Chondrocyte (in vitro differentiated cells): ENCODE results near the gene GJC1. TPM values are rescaled to one million over a fixed set of nuclear protein-coding genes. Genes with fewer than 3 reads are reported as not detected.
A peak's percentile ranks its signal among the peaks of the same experiment; 100 is the strongest.

ENCODE experiments used
- DNase-seq: peaks from one replicate; pipeline ENCODE4 v3.0.0; 2021; ENCODE audit warnings: mixed read lengths, low spot score
- H3K27ac Mint-ChIP-seq: one replicate; pipeline ENCODE4 v1.8.0; 2021; ENCODE audit warnings: mild to moderate bottlenecking, moderate library complexity, mixed read lengths; ENCODE audit not compliant: unreplicated experiment
- H3K27me3 Mint-ChIP-seq: 2 replicates; pipeline ENCODE4 v1.8.0; 2021; ENCODE audit warnings: low read depth, mixed read lengths
- H3K36me3 Mint-ChIP-seq: 2 replicates; pipeline ENCODE4 v1.8.0; 2021; ENCODE audit warnings: low read depth, mixed read lengths
- H3K4me1 Mint-ChIP-seq: 2 replicates; pipeline ENCODE4 v1.8.0; 2021; ENCODE audit warnings: low read depth, mild to moderate bottlenecking, mixed read lengths
- H3K4me3 Mint-ChIP-seq: one replicate; pipeline ENCODE4 v1.8.0; 2021; ENCODE audit warnings: mild to moderate bottlenecking, moderate library complexity, mixed read lengths; ENCODE audit not compliant: unreplicated experiment
- H3K9me3 Mint-ChIP-seq: 2 replicates; pipeline ENCODE4 v1.8.0; 2021; ENCODE audit warnings: low read depth, mixed read lengths
- CTCF ChIP-seq: fragments of 200-600 bp; sonication (generic); IDR thresholded peaks from 2 replicates; pipeline ENCODE4 v1.5.0; 2021; ENCODE audit warnings: antibody characterized with exemption, mild to moderate bottlenecking, moderate library complexity
- long read RNA-seq: library from polyadenylated mRNA; stranded (forward); transcript quantifications from one replicate; pipeline ENCODE4 v2.0.0, GENCODE V29; 2021
- total RNA-seq: library from RNA; stranded (reverse); gene quantifications from 3 replicates; pipeline ENCODE4 v1.2.1, GENCODE V29; 2021

The GJC1 gene
- total RNA-seq: 26.8 to 50.5 TPM (median 46.4 TPM) in 3 replicates
- long read RNA-seq, full-length matches to known transcripts: 5 of 10 reads
- long read RNA-seq, partial matches to known transcripts: 0 of 10 reads
- long read RNA-seq, other reads (novel, unspliced or antisense): 5 of 10 reads

GRCh38 chr17:44829523-44830358, at the start of gene GJC1:
Gene GJC1, minus strand, starts transcription at chr17:44830287. Its CDS starts 24,470 bp downstream, at chr17:44805817.
- no peaks in the 10 kb centered on the region for H3K27me3 Mint-ChIP-seq
- H3K4me1 Mint-ChIP-seq: peaks cover 29% of the 10 kb centered on the region
- DNase-seq: no peak
- H3K4me3 Mint-ChIP-seq: peak within 1 kb of the TSS; percentile 88
- no peak for TF ChIP-seq CTCF
- peak within 1 kb of the TSS; percentile 79 for H3K27ac Mint-ChIP-seq
- H3K9me3 Mint-ChIP-seq: no peaks in the 10 kb centered on the region
- H3K36me3 Mint-ChIP-seq: no peaks in the 10 kb centered on the region

- Mint-ChIP-seq H3K4me1 (no peaks in the 10 kb centered on the region), H3K27me3 (no peaks in the 10 kb centered on the region), H3K9me3 (no peaks in the 10 kb centered on the region), H3K4me3 (no peak overlapping the region), H3K36me3 (peaks cover 24% of the 10 kb centered on the region), H3K27ac (no peak overlapping the region)
- no peak for TF ChIP-seq CTCF
- DNase-seq: no peak
Observed at GRCh38 chr17:44879376-44879775, 49.3 kb upstream of the GJC1 start.

- no peak for DNase-seq
- H3K36me3 Mint-ChIP-seq: peaks cover 26% of the 10 kb centered on the region
- H3K4me1 Mint-ChIP-seq: no peaks in the 10 kb centered on the region
- no peak overlapping the region for H3K27ac Mint-ChIP-seq
- no peak overlapping the region for H3K4me3 Mint-ChIP-seq
- H3K27me3 Mint-ChIP-seq: no peaks in the 10 kb centered on the region
- no peaks in the 10 kb centered on the region for H3K9me3 Mint-ChIP-seq
- TF ChIP-seq CTCF: peak; percentile 86
Observed at GRCh38 chr17:44878627-44879221, 48.6 kb upstream of the GJC1 start.

- Mint-ChIP-seq H3K9me3 (no peaks in the 10 kb centered on the region), H3K27me3 (no peaks in the 10 kb centered on the region)
Observed at GRCh38 chr17:44877121-44877520, 47.0 kb upstream of the GJC1 start.

More at GRCh38 chr17:44877121-44877520, 47.0 kb upstream of the GJC1 start:
- no peak for DNase-seq
- Mint-ChIP-seq H3K27ac (no peak overlapping the region), H3K36me3 (peaks cover 22% of the 10 kb centered on the region), H3K4me3 (no peak overlapping the region), H3K4me1 (no peaks in the 10 kb centered on the region)
- no peak for TF ChIP-seq CTCF
